Transverse colon (tissue), 4 donors: Measurements from ENCODE around the gene BRINP2.

ENCODE experiments used
- CTCF ChIP-seq, 5 experiments: fragments of 200-600 bp in 3 of 5; fragments of 450-650 bp in 2 of 5; sonication (generic) in 3 of 5; IDR thresholded peaks; 1 replicate in 2 of 5; 2 replicates in 3 of 5; pipeline ENCODE4 v1.5.1; 2016 to 2017; ENCODE audit warnings: antibody characterized with exemption in 5 of 5, inconsistent platforms in 3 of 5, mild to moderate bottlenecking in 2 of 5, moderate library complexity in 1 of 5
- EP300 ChIP-seq: sonication (generic); formaldehyde crosslinking; IDR thresholded peaks from one replicate; pipeline ENCODE4 v1.6.1; 2017; ENCODE audit warnings: antibody characterized with exemption, low read depth
- POLR2AphosphoS5 ChIP-seq, 3 donors: sonication (generic); formaldehyde crosslinking; IDR thresholded peaks; one replicate each; pipeline ENCODE4 v1.6.1; 2016; ENCODE audit warnings: antibody characterized with exemption in 3 of 3

DNA sequence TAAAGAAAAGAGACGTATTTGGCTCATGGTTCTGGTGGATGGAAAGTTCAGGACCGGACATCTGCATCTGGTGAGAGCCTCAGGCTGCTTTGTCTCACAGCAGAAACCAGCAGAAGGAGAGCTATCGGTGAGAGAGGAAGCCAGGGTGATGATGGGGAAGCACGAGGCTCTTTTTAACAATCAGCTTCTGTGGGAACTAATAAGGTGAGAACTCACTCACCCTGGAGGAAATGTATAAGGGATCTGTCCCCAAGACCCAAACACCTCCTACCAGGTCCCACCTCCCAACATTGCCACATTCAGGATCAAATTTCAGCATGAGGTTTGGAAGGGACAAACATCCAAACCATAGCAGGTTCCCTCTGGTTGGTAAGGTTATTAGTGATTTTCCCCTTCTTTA is 39.0 kb upstream of the BRINP2 start:
- TF ChIP-seq POLR2AphosphoS5 (IDR thresholded peaks at IDR 0.05) (no peak), CTCF (IDR thresholded peaks at IDR 0.05) (no peak), EP300 (no peak)
